H4 (cell line): ENCODE results near the gene CCDC74A. TPM values are rescaled to one million over a fixed set of nuclear protein-coding genes. Genes with fewer than 3 reads are reported as not detected.
A peak's percentile ranks its signal among the peaks of the same experiment; 100 is the strongest.
"Not testable (repeated sequence)": the region's sequence is repeated elsewhere in the genome, so short reads cannot be mapped to it uniquely, and the experiment has no call there.

Source experiments
- DNase-seq: peaks from one replicate; pipeline ENCODE4 v3.0.0-alpha.2; 2015; ENCODE audit warnings: low spot score
- total RNA-seq: library from RNA; depleted of rRNA; stranded (reverse); fragments of >200 nt; shearing (Covaris generic); gene quantifications from 2 replicates; pipeline ENCODE4 v1.2.3, GENCODE V29; 2014

Gene CCDC74A
- total RNA-seq, 1 experiment from 2014 or later, result 25.7 TPM

- DNase-seq, result not testable (repeated sequence)
Measured at GRCh38 chr2:131528981-131529863, 1.5 kb downstream of the CCDC74A start.

DNA sequence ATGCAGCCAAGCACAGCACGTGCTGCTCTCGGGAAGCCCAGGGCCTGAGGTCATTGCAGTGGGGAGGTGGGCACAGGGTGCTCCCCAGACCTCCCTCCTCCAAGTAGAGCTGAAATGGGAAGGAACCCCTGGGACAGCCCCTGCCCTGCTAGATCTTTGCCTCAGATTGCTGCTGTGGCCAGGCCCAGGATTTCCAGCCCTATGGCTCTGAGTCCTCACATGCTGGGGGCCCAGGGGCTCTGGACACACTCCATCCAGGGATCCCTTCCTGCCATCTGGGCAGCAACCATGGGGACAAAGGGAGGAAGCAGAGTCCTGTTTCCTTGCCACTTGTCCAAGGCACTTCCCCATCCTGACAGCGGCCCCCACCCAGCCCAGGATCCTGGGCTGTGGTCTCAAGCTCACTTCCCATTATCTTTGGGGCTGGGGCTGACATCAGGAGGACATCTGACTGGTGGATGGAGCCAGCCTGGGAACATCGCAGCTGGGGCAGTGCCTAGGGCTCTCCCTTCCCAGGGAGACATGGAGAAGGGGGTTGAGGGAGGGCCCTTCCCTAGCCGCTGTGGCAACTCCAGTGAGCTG lies 2.3 kb downstream of the CCDC74A start:
- DNase-seq, result not testable (repeated sequence)

DNA sequence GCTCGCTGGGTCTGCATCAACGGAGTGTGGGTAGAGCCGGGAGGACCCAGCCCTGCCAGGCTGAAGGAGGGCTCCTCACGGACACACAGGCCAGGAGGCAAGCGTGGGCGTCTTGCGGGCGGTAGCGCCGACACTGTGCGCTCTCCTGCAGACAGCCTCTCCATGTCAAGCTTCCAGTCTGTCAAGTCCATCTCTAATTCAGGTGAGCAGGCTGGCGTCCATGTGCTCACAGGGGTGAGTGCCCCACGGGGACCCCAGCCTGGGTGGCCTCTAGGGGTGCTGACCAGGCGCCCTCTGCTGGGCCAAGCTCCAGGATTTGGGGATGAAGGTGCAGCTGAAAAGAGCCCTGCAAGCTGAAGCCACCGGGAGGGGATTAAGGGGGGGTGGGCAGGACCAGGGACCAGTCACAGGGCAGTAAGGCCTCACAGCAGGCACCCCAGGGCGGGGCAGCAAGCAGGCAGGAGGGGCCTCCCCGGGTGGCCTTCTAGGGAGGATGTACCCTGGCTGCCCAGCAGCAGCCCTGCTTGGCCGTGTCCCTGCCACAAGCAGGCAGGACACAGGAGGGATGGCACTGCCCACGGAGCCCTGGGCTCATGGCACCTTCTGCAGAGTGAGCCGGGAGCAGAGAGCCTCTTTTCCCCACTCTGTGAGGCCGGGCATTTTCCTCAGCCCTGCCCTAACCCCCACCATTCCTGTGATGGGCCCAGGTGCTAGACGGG lies 3.1 kb downstream of the CCDC74A start:
- not testable (repeated sequence) for DNase-seq

DNA sequence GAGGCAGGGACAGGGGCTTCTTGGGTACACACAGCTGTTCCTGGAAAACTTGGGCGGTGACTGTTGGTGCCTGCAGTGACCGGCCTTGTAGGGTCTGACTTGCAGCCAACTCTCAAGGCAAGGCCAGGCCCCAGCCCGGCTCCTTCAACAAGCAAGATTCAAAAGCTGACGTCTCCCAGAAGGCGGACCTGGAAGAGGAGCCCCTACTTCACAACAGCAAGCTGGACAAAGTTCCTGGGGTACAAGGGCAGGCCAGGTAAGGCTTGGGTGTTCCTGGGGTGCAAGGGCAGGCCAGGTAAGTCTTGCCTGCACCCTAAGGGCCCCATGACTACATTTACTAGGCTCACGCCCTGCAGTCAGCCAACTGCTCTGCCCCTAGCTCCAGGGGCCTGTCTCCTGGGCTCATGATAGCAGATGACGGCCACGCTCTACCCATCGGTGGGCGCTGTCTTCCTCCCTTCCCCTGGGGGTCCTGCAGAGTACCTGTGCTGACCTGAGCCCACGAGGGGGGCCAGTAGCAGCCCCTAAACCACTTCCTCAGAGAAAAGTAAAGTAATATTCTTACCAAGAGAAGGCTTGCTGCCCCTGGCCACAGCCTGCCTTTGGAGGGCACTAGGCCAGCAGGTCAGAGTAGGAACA lies 4.0 kb downstream of the CCDC74A start:
- DNase-seq, result not testable (repeated sequence)

DNA sequence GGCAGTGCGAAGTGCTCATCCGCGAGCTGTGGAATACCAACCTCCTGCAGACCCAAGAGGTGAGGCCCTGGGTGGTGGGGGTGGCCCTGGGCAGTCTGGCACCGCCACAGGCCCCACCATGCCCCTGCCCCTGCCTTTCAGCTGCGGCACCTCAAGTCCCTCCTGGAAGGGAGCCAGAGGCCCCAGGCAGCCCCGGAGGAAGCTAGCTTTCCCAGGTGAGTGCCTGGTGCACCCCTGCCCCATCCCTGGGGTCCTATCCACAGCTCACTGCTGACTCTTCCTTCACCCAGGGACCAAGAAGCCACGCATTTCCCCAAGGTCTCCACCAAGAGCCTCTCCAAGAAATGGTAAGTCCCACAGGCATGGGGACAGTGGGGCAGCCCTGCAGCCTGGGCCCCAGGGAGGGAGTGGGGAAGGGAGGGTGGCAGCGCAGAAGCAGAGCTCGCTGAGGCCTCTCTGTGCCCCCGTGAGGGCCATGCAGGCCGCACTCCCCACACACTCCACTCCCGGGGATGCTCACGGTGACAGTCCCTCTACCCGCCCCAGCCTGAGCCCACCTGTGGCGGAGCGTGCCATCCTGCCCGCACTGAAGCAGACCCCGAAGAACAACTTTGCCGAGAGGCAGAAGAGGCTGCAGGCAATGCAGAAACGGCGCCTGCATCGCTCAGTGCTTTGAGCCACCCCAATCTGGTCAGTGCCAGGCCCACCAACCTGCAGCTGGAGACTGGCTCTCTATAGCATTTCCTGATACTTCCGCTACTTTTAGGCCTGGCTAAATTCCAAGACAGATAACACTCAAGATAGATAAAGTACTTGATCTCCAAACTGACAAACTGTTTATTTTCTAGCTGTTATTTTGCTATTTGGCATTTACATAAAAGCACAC lies 5.3 kb downstream of the CCDC74A start:
- not testable (repeated sequence) for DNase-seq

GRCh38 chr2:131533609-131534316 lies 6.1 kb downstream of the CCDC74A start:
- DNase-seq, result not testable (repeated sequence)

- not testable (repeated sequence) for DNase-seq
Measured at GRCh38 chr2:131534317-131534672, 6.6 kb downstream of the CCDC74A start.

- DNase-seq, result not testable (repeated sequence)
Measured at GRCh38 chr2:131534965-131535364, 7.3 kb downstream of the CCDC74A start.

- DNase-seq, result no peak
Measured at GRCh38 chr2:131535526-131535925, 7.8 kb downstream of the CCDC74A start.

DNA sequence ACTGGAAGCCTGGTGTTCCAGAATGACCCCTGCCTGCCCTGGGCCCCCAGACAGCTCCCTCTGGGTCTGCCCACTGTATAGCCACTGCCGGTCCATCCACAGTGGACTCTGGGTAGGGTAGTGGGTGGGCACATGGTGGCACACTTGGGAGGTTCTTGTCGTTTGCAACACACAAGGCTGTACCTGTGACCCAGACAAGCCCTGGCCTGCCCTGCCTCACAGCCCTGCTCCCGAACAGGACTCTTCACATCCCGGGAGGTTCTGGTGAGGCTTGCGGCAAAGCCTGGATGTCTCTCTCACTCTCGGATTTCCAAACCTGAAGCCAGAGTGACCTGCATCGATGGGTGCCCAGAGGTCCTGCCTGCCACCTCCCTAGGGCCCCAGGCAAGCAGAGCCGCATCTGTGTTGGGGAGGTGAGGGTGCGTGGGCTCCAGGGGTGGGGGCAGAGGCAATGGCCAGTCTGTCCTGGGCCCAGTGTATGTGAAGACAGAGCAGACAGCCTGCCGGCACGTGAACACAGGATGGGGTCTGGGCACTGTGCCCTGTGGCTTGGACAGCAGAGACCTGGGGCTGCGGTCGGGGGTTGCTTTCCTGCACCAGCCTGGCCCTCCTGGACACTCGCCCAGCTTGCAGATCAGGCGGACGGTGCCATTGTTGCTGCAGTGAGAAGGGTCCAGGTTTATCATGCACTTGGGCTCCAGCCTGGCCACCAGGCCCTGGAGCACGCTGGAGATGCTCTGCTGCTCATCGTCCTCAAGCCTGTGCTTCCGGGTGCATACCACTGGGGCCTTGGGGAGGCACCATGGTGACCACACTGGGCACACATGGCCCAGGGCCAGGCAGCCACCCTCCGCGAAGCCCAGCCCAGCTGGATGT lies 8.5 kb downstream of the CCDC74A start:
- not testable (repeated sequence) for DNase-seq

DNA sequence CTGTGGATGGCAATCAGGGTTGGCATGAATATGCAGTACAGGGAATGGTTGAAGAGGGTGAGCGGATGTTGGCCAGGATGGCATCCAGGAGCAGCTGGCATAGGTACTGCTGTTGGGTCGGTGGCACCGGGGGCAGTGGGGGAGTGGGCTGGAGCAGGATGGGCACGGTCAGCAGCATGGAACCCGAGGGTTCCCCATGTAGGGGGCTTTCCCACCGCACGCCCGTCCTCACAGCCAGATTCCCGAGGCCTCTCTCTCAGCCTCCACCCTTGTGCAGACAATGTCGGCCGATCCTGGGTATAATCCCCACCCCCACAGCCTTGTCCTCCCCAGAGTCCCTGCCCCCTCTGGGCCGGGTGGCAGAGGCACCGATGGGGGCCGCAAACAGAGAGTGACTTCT lies 9.2 kb downstream of the CCDC74A start:
- DNase-seq, result not testable (repeated sequence)

GRCh38 chr2:131538856-131539255 lies 11.2 kb downstream of the CCDC74A start:
- DNase-seq, result not testable (repeated sequence)

GRCh38 chr2:131542438-131543384 lies 15.0 kb downstream of the CCDC74A start:
- DNase-seq, result no peak

GRCh38 chr2:131543385-131543891 lies 15.8 kb downstream of the CCDC74A start:
- peak; percentile 72 for DNase-seq

DNA sequence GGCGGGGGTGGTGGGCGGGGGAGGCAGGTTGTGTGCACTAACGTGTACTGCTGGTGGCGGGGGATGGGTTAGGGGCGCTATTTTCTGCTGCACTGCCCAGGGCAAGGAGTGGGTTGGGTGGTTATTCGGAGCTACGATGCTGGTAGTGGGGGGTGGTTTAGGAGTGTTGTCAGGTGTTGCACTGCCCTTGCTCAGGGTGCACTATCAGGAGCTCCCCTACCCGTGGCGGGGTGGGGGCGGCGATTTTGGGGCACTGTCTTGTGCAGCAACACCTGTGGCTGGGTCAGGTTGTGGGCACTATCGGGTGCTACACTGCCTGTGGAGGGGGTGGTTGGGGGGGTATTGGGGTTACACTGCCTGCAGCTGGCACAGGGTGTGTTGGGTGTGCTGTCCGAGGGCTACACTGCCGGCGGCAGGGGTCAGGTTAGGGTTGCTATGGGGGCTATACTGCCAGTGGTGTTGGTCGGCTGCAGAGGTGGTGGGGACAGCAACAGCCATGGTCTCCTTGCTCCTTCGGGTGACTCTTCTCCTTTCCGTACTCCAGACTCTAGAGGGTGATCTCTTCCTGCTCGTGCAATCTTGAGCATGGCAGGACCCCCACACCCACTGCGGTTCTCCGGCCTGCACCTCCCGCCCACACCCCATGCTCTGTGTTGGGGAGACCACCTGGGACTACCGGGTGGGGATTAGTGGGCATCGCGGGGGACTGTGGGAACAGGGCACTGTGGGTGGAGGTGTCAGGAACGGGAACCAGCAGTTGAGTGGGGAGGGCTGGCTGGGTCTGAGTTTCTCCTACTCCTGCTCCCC lies 16.5 kb downstream of the CCDC74A start:
- not testable (repeated sequence) for DNase-seq

DNA sequence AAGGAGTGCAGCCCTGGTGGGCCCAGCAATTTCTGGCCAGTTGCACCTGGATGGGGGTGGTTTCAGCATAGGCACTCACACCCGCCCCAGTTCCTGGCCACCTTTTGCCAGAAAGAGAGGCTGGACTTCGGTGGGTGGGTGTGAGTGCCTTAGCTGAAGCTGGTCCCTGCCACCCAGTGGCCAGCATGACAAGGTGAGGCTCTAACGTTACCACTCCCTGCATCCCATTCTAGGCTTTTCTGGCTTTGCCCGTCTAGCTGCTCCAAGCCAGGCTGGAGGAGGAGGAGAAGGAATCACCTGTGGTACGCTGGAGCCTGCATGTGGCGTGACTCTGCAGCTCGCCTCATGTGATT lies 17.1 kb downstream of the CCDC74A start:
- DNase-seq, result not testable (repeated sequence)

GRCh38 chr2:131552871-131553270 lies 25.2 kb downstream of the CCDC74A start:
- DNase-seq, result no peak
